Measurements from ENCODE around the gene LRRK1. TPM values are rescaled to one million over a fixed set of nuclear protein-coding genes. Genes with fewer than 3 reads are reported as not detected.

The LRRK1 gene
- total and polyA plus RNA-seq, 2 of the 13 experiments (the other 11 are each of a cell fraction or from before 2014, with no cell fraction given), result 0.13 to 1.2 TPM

DNA sequence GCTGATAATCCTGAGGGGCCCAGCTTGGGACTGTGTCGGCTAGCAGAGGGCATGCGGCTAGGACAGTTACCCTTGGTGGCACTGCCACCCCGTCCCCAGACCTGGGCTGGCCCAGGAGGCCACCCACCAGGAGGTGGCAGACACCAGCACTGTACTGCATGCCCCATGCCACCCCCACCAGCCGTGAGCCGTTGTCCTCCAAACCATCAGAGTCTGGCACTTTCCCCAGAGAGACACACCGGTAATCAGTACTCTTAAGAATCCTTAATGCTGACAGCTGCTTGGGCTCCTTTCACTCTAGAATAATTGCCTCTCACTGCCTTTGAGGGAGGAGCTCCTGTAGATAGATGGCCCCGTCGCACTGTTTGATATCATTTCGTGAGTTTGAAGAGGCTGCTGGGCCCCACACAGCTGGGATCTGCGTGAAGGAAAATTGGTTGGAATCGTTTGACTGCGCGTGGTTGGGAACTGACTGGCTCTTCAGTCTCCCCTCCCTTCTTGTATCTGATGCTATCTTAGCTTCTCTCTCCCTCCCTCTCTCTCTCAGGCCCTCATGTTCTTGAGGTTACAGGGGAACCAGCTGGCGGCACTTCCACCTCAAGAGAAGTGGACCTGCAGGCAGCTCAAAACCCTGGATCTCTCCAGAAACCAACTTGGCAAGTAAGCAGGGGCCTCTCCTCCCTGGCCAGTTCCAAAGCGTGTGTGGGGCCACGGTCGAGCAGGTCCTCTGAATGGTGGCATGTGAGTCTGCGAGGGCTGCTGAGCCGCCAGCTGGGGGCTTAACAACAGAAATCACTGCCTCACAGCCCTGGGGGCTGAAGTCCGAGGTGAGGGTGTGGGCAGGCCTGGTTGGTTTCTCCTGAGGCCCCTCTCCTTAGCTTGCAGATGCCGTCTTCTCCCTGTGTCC is 94.9 kb downstream of the LRRK1 start:
- BruUV-seq (replicated peaks), result no TSS peak
- FAIRE-seq (no peak), ATAC-seq (no peak; the same call in 2 of the 3 replicates), DNase-seq (ENCODE audit: low spot score) (no peak)
- H3K79me2 ChIP-seq (ENCODE audit: insufficient read depth, low read length), result no peaks in the 10 kb centered on the region
- no peak overlapping the region for H3K27ac ChIP-seq (ENCODE audit: extremely low read length, insufficient read depth, low read length)
- no peak overlapping the region for H2AFZ ChIP-seq (ENCODE audit: low read length)
- no peak overlapping the region for H3K4me3 ChIP-seq (replicated peaks in 1 of 3; ENCODE audit: insufficient read depth in 1 of 3, low read depth in 2 of 3, low read length in 3 of 3)
- H3K9ac ChIP-seq (ENCODE audit: insufficient read depth, low read depth, low read length), result no peak overlapping the region
- TF ChIP-seq ZNF704 (CRISPR knock-in tag; IDR thresholded peaks at IDR 0.05; ENCODE audit: borderline replicate concordance) (no peak), HNRNPL (IDR thresholded peaks at IDR 0.05; ENCODE audit: low read depth, low read length) (0 out of 2 replicates have a peak, but pooled peaks have one; percentile 42)
- POLR2A ChIA-PET, result no interaction called here
- H3K36me3 ChIP-seq (replicated peaks in 1 of 2; ENCODE audit: control insufficient read depth in 1 of 2, insufficient read depth in 2 of 2, low read length in 2 of 2), result no peaks in the 10 kb centered on the region
- H4K20me1 ChIP-seq (ENCODE audit: insufficient read depth, low read length), result no peaks in the 10 kb centered on the region
- intact Hi-C loops (cut with micrococcal nuclease; ENCODE audit: unreplicated experiment), result loop anchor here (2.0 kb wide), 1 partner anchor 75 kb away; no protein-coding TSS in a partner anchor
- 25% methylated on average over 15 of the region's 21 CpGs for WGBS (ENCODE audit: low lambda C conversion rate)
- H3K4me2 ChIP-seq (ENCODE audit: low read depth, low read length), result no peak overlapping the region
- in situ Hi-C loops (cut with HindIII; ENCODE audit: extremely low pct_ligation_motif_present, low pct_unique_long_range_greater_than_20kb), result loop anchor here (25.0 kb wide), 1 partner anchor 352 kb away; no protein-coding TSS in a partner anchor
- peaks cover 9 to 50% of the 10 kb centered on the region in 2 experiments; a peak in 4 of 5 replicates for H3K27me3 ChIP-seq (ENCODE audit: control insufficient read depth in 1 of 2, insufficient read depth in 2 of 2, low read length in 2 of 2)
- H3K9me3 ChIP-seq (ENCODE audit: low read length), result no peaks in the 10 kb centered on the region
- H3K4me1 ChIP-seq (ENCODE audit: insufficient read depth, low read length), result peaks cover 21% of the 10 kb centered on the region
- CTCF ChIA-PET (ENCODE audit: low intra/inter-chr PET ratio, low total read pairs), result interaction anchor here (1.4 to 4.6 kb wide), 2 partner anchors 243 to 244 kb away, joined by 5 to 72 read pairs; no protein-coding TSS in a partner anchor
